SW 1271 (cell line): ENCODE measurements around the gene ARSB.

Experiments
- DNase-seq, 2 experiments: peaks; one replicate each; lab custom pipeline; 2025; lab: John Stamatoyannopoulos, UW

ARSB gene

GRCh38 chr5:78805474-78806124, 179.5 kb downstream of the ARSB start:
- no peak for DNase-seq

- DNase-seq, result no peak
Measured at GRCh38 chr5:78804995-78805394, 180.1 kb downstream of the ARSB start.

- no peak for DNase-seq
Measured at GRCh38 chr5:78803941-78804340, 181.2 kb downstream of the ARSB start.

GRCh38 chr5:78803353-78803752, 181.8 kb downstream of the ARSB start:
- no peak for DNase-seq

GRCh38 chr5:78801413-78801812, 183.7 kb downstream of the ARSB start:
- no peak for DNase-seq

- DNase-seq, result no peak
Measured at GRCh38 chr5:78799266-78800017, 185.7 kb downstream of the ARSB start.

- no peak for DNase-seq
Measured at GRCh38 chr5:78798673-78799029, 186.5 kb downstream of the ARSB start.

GRCh38 chr5:78797936-78798672, 187.0 kb downstream of the ARSB start:
- no peak for DNase-seq

- DNase-seq, result no peak
Measured at GRCh38 chr5:78795757-78796156, 189.4 kb downstream of the ARSB start.

GRCh38 chr5:78794693-78795215, 190.4 kb downstream of the ARSB start:
- DNase-seq, result no peak

GRCh38 chr5:78793907-78794662, 191.0 kb downstream of the ARSB start:
- DNase-seq, result no peak

- DNase-seq, result no peak
Measured at GRCh38 chr5:78792345-78793055, 192.6 kb downstream of the ARSB start.

GRCh38 chr5:78791501-78792100, 193.5 kb downstream of the ARSB start:
- no peak for DNase-seq

- DNase-seq, result no peak
Measured at GRCh38 chr5:78787783-78788182, 197.3 kb downstream of the ARSB start.

- no peak for DNase-seq
Measured at GRCh38 chr5:78785454-78785853, 199.7 kb downstream of the ARSB start.

- DNase-seq, result no peak
Measured at GRCh38 chr5:78783434-78784130, 201.5 kb downstream of the ARSB start.

- no peak for DNase-seq
Measured at GRCh38 chr5:78782728-78783127, 202.4 kb downstream of the ARSB start.

- DNase-seq, result no peak
Measured at GRCh38 chr5:78781611-78782286, 203.4 kb downstream of the ARSB start.

- no peak for DNase-seq
Measured at GRCh38 chr5:78779771-78780616, 205.1 kb downstream of the ARSB start.
